GM19463 (cell line): ENCODE results near the gene MYOZ2.
A peak's percentile ranks its signal among the peaks of the same experiment; 100 is the strongest.

Experiments
- ATAC-seq: cut with Tn5 transposase; IDR thresholded peaks from one replicate; pipeline ENCODE4 v1.9.1; 2021; ENCODE audit warnings: mild to moderate bottlenecking, moderate library complexity; ENCODE audit not compliant: unreplicated experiment

MYOZ2 gene

GRCh38 chr4:119190354-119190753 is 54.7 kb downstream of the MYOZ2 start:
- no peak for ATAC-seq

- no peak for ATAC-seq
These were observed 55.9 kb downstream of the MYOZ2 start for GRCh38 chr4:119191505-119191904.

- no peak for ATAC-seq
These were observed 62.2 kb downstream of the MYOZ2 start for GRCh38 chr4:119197772-119198212.

- ATAC-seq: no peak
These were observed 69.3 kb downstream of the MYOZ2 start for GRCh38 chr4:119204916-119205315.

- no peak for ATAC-seq
These were observed 70.1 kb downstream of the MYOZ2 start for GRCh38 chr4:119205690-119206089.

- ATAC-seq: no peak
These were observed 70.5 kb downstream of the MYOZ2 start for GRCh38 chr4:119206178-119206577.

- ATAC-seq: no peak
These were observed 71.4 kb downstream of the MYOZ2 start for GRCh38 chr4:119207051-119207450.

GRCh38 chr4:119209077-119209476 is 73.4 kb downstream of the MYOZ2 start:
- no peak for ATAC-seq

- no peak for ATAC-seq
These were observed 74.0 kb downstream of the MYOZ2 start for GRCh38 chr4:119209586-119209985.

- no peak for ATAC-seq
These were observed 75.1 kb downstream of the MYOZ2 start for GRCh38 chr4:119210775-119211174.

- ATAC-seq: peak; percentile 1
These were observed 76.2 kb downstream of the MYOZ2 start for GRCh38 chr4:119211867-119212233.

GRCh38 chr4:119212234-119212963 is 76.8 kb downstream of the MYOZ2 start, which contains the start of gene USP53:
TSS of gene USP53 (plus strand) at chr4:119212713. CDS start at chr4:119239760, 27,047 bp downstream.
- ATAC-seq: peak; percentile 85

GRCh38 chr4:119212964-119213606 is 77.5 kb downstream of the MYOZ2 start:
- ATAC-seq: peak; percentile 40

GRCh38 chr4:119218093-119218492 is 82.5 kb downstream of the MYOZ2 start:
- ATAC-seq: no peak

GRCh38 chr4:119221412-119221811 is 85.8 kb downstream of the MYOZ2 start:
- no peak for ATAC-seq

- no peak for ATAC-seq
These were observed 92.1 kb downstream of the MYOZ2 start for GRCh38 chr4:119227690-119228089.

- no peak for ATAC-seq
These were observed 92.8 kb downstream of the MYOZ2 start for GRCh38 chr4:119228406-119228805.

- no peak for ATAC-seq
These were observed 94.5 kb downstream of the MYOZ2 start for GRCh38 chr4:119229908-119230687.

- no peak for ATAC-seq
These were observed 95.9 kb downstream of the MYOZ2 start for GRCh38 chr4:119231491-119231890.

- ATAC-seq: no peak
These were observed 96.7 kb downstream of the MYOZ2 start for GRCh38 chr4:119232286-119232685.

- ATAC-seq: no peak
These were observed 97.6 kb downstream of the MYOZ2 start for GRCh38 chr4:119233191-119233590.

GRCh38 chr4:119233750-119234149 is 98.1 kb downstream of the MYOZ2 start:
- no peak for ATAC-seq
